Tibial nerve (tissue), 4 donors: ENCODE data around the gene TWSG1. TPM values are rescaled to one million over a fixed set of nuclear protein-coding genes. Genes with fewer than 3 reads are reported as not detected.
A peak's percentile ranks its signal among the peaks of the same experiment; 100 is the strongest.

Experiments
- DNase-seq, 2 donors: peaks; one replicate each; pipeline ENCODE4 v3.0.0-alpha.2; 2019; ENCODE audit warnings: low spot score in 2 of 2
- H3K27ac ChIP-seq, 4 donors: fragments of 200-600 bp; sonication (generic) in 3 of 4; one replicate each; pipeline ENCODE4 v1.5.1; 2017 to 2019; ENCODE audit warnings: mild to moderate bottlenecking in 1 of 4
- H3K27me3 ChIP-seq, 2 donors: fragments of 200-600 bp; sonication (generic) in 1 of 2; one replicate each; pipeline versions ENCODE4 v1.5.1 to v1.6.0; 2017 to 2019
- H3K36me3 ChIP-seq, 3 donors: fragments of 200-600 bp; sonication (generic); one replicate each; pipeline ENCODE4 v1.5.1; 2018 to 2019
- H3K4me1 ChIP-seq, 4 donors: fragments of 200-600 bp; sonication (generic) in 3 of 4; one replicate each; pipeline ENCODE4 v1.5.1; 2017 to 2019
- H3K4me3 ChIP-seq, 4 donors: fragments of 200-600 bp; sonication (generic) in 3 of 4; one replicate each; pipeline ENCODE4 v1.5.1; 2017 to 2019; ENCODE audit warnings: mild to moderate bottlenecking in 1 of 4, moderate library complexity in 1 of 4
- H3K9me3 ChIP-seq, 4 donors: fragments of 200-600 bp; sonication (generic) in 3 of 4; one replicate each; pipeline ENCODE4 v1.5.1; 2017 to 2019
- CTCF ChIP-seq, 5 experiments: fragments of 200-600 bp in 3 of 5; fragments of 450-650 bp in 2 of 5; sonication (generic) in 3 of 5; IDR thresholded peaks; one replicate each; pipeline ENCODE4 v1.5.1; 2016 to 2019; ENCODE audit warnings: antibody characterized with exemption in 5 of 5, mild to moderate bottlenecking in 3 of 5, moderate library complexity in 2 of 5
- EP300 ChIP-seq, 2 donors: sonication (generic); formaldehyde crosslinking; IDR thresholded peaks; one replicate each; pipeline ENCODE4 v1.6.1; 2017; ENCODE audit warnings: antibody characterized with exemption in 2 of 2, mild to moderate bottlenecking in 1 of 2
- POLR2A ChIP-seq, 2 donors: fragments of 450-650 bp; IDR thresholded peaks; one replicate each; pipeline ENCODE4 v1.6.1; 2017; ENCODE audit warnings: antibody characterized with exemption in 2 of 2, mild to moderate bottlenecking in 2 of 2, moderate library complexity in 2 of 2
- WGBS, 2 donors: methylation state at CpG; one replicate each; pipeline ENCODE4 v1.1.5; 2018; 5-methylcytosine and 5-hydroxymethylcytosine counted together
- total RNA-seq, 4 donors: library from RNA; depleted of rRNA; stranded (reverse); fragments of >200 nt; gene quantifications; one replicate each; pipeline ENCODE4 v1.1.0, GENCODE V29; 2016

TWSG1 gene
- total RNA-seq, 4 donors from 2014 or later, result 33.3 to 64.9 (median 56.9) TPM

- Histone ChIP-seq H3K36me3 (no peaks in the 10 kb centered on the region), H3K27ac (no peak overlapping the region), H3K9me3 (peaks cover 0 to 12% (median 0%) of the 10 kb centered on the region in 4 donors), H3K4me3 (no peak overlapping the region), H3K27me3 (no peaks in the 10 kb centered on the region), H3K4me1 (no peaks in the 10 kb centered on the region)
- TF ChIP-seq CTCF (IDR thresholded peaks at IDR 0.05), result no peak
- TF ChIP-seq EP300 (IDR thresholded peaks at IDR 0.05), result no peak
- TF ChIP-seq POLR2A (IDR thresholded peaks at IDR 0.05), result no peak
- no peak for DNase-seq
- WGBS, 2 donors, result 57 to 75% methylated on average over 2 of the region's 2 CpGs
Observed at GRCh38 chr18:9325716-9326115, 8.9 kb upstream of the TWSG1 start.

GRCh38 chr18:9328776-9329175 lies 5.8 kb upstream of the TWSG1 start:
- DNase-seq, result no peak
- Histone ChIP-seq H3K36me3 (no peaks in the 10 kb centered on the region), H3K9me3 (peaks cover 0 to 8% (median 0%) of the 10 kb centered on the region in 4 donors), H3K27me3 (no peaks in the 10 kb centered on the region), H3K4me1 (no peaks in the 10 kb centered on the region), H3K27ac (no peak overlapping the region), H3K4me3 (no peak overlapping the region)
- no peak for TF ChIP-seq POLR2A (IDR thresholded peaks at IDR 0.05)
- no peak for TF ChIP-seq CTCF (IDR thresholded peaks at IDR 0.05)
- TF ChIP-seq EP300 (IDR thresholded peaks at IDR 0.05), result no peak
- 93 to 97% methylated on average over 2 of the region's 2 CpGs for WGBS, 2 donors

DNA sequence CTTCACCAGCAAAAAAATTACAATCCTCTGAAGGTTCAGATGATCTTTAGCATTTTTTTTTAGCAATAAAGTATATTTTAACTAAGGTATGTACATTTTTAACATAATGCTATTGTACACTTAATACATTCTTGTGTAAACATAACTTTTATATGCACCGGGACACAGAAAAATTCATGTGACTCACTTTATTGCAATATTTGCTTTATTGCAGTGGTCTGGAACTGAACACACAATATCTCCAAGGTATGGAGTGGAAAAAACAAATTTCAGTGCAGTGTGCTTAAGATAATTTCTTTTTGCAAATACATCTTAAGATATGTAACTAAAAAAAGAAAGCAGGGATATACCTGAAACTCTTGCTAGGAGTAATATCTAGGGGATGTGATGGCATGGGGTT lies 5.1 kb upstream of the TWSG1 start:
- DNase-seq, result no peak
- H3K27ac ChIP-seq, result no peak overlapping the region
- 73 to 92% methylated on average over 1 of the region's 1 CpG for WGBS, 2 donors
- H3K27me3 ChIP-seq, result no peaks in the 10 kb centered on the region
- no peak overlapping the region for H3K4me3 ChIP-seq
- TF ChIP-seq POLR2A (IDR thresholded peaks at IDR 0.05) (no peak), EP300 (IDR thresholded peaks at IDR 0.05) (no peak), CTCF (IDR thresholded peaks at IDR 0.05) (no peak)
- H3K9me3 ChIP-seq, result peaks cover 0 to 8% (median 0%) of the 10 kb centered on the region in 4 donors
- no peaks in the 10 kb centered on the region for H3K36me3 ChIP-seq
- no peaks in the 10 kb centered on the region for H3K4me1 ChIP-seq

DNA sequence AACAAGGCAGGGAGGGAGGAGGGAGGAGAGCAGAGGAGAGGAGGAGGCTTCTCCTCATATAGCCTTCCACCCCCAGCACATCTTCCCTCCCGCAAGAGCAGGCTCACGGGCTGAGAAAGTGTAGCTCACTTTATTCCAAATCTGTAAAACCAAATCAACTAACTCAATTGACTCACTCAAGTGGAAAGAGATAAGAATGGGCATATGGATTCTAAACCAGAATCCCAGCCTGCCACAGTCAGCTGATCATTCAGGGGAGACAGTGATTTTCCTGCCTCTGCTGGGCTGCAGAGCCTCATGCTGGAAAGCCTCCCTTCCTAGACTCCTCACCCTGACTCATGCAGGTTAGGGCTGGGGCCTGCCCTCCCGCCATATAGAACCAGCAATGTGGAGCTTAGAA lies 4.2 kb upstream of the TWSG1 start:
- H3K27me3 ChIP-seq, result no peaks in the 10 kb centered on the region
- no peak for TF ChIP-seq EP300 (IDR thresholded peaks at IDR 0.05)
- no peak for TF ChIP-seq POLR2A (IDR thresholded peaks at IDR 0.05)
- TF ChIP-seq CTCF (IDR thresholded peaks at IDR 0.05), result no peak
- H3K4me3 ChIP-seq, result no peak overlapping the region
- peaks cover 0 to 8% (median 0%) of the 10 kb centered on the region in 4 donors for H3K9me3 ChIP-seq
- H3K4me1 ChIP-seq, result peaks cover 0 to 1% (median under 1%) of the 10 kb centered on the region in 4 donors
- H3K36me3 ChIP-seq, result no peaks in the 10 kb centered on the region
- 78 to 79% methylated on average over 3 of the region's 3 CpGs for WGBS, 2 donors
- H3K27ac ChIP-seq, result no peak overlapping the region
- DNase-seq, result no peak

DNA sequence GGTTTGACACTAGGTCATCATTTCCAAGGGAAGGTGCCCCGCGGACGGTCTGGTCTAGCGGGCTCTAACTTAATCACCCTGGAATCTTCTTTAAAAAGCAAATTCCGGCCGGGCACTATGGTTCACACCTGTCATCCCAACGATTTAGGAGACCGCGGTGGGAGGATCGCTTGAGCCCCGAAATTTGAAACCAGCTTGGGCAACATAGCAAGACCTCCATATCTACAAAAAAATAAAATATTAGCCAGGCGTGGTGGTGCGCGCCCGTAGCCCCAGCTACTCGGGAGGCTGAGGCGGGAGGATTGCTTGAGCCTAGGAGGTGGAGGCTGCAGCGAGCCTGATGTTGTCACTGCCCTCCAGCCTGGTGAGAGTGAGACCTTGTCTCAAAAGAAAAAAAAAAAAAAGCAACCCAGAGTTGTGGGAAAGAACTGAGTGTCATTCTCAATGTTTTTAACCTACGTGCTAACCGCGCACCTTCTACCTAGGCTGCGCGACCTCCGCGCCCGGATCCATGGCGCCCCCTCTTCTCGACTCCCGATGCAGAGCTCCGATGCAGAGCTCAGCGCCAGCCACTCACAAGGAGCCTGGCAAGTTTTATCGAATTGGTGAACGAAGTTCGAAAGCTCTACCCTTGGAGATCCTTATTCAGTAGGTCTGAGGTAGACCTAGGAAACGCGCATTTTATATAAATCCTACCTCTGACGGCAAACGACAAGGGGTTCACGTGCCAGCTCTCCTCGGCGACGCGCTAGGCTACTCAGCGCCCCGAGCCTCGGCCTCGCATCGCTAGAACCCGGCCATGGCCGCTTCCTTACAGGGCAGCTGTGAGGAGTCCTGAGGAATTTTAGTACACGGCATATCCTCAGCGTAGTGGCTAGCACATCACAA lies 888 bp upstream of the TWSG1 start:
- TF ChIP-seq POLR2A (IDR thresholded peaks at IDR 0.05) (no peak), EP300 (IDR thresholded peaks at IDR 0.05) (peak in 1 of 2 donors; percentile 23)
- H3K4me1 ChIP-seq, result peaks cover 0 to 28% (median 8%) of the 10 kb centered on the region in 4 donors
- peaks cover 0 to 2% (median 0%) of the 10 kb centered on the region in 4 donors for H3K9me3 ChIP-seq
- peaks cover 0 to 11% (median 0%) of the 10 kb centered on the region in 3 donors for H3K36me3 ChIP-seq
- DNase-seq, result no peak
- H3K27me3 ChIP-seq, result no peaks in the 10 kb centered on the region
- peak overlapping the region; percentile 72 to 81 (median 76) for H3K4me3 ChIP-seq
- 33 to 34% methylated on average over 52 of the region's 52 CpGs for WGBS, 2 donors
- peak overlapping the region; percentile 53 to 92 (median 66) for H3K27ac ChIP-seq
